ENCODE results near the gene C10orf143.

C10orf143 gene

DNA sequence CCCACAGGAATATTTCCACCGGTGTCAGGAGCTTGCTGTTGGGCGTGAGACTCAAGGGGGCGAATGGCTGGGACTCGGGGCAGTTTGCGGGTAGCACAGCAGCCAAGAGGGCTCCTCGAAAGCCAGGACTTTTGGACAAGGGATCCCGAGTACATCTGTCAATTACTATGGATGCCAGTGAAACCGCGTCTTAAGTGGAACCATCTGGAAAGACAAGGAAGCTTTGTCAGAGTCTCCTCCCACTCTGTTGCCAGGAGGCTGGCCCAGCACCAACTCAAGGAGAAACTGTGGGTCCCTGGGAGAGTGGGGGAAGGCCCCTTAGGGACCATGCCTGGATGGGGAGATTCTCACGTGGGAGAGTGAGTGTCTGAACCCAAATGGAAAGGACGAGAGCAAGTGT, 57.1 kb downstream of the C10orf143 start:
- no peak for DNase-seq (ENCODE audit: low read depth)
- TF ChIP-seq, protein P1, sequence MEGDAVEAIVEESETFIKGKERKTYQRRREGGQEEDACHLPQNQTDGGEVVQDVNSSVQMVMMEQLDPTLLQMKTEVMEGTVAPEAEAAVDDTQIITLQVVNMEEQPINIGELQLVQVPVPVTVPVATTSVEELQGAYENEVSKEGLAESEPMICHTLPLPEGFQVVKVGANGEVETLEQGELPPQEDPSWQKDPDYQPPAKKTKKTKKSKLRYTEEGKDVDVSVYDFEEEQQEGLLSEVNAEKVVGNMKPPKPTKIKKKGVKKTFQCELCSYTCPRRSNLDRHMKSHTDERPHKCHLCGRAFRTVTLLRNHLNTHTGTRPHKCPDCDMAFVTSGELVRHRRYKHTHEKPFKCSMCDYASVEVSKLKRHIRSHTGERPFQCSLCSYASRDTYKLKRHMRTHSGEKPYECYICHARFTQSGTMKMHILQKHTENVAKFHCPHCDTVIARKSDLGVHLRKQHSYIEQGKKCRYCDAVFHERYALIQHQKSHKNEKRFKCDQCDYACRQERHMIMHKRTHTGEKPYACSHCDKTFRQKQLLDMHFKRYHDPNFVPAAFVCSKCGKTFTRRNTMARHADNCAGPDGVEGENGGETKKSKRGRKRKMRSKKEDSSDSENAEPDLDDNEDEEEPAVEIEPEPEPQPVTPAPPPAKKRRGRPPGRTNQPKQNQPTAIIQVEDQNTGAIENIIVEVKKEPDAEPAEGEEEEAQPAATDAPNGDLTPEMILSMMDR (conservative IDR thresholded peaks at IDR 0.05; ENCODE audit: low read depth, low read length): no peak
- no peak overlapping the region for H3K4me3 ChIP-seq (ENCODE audit: low read length)

DNA sequence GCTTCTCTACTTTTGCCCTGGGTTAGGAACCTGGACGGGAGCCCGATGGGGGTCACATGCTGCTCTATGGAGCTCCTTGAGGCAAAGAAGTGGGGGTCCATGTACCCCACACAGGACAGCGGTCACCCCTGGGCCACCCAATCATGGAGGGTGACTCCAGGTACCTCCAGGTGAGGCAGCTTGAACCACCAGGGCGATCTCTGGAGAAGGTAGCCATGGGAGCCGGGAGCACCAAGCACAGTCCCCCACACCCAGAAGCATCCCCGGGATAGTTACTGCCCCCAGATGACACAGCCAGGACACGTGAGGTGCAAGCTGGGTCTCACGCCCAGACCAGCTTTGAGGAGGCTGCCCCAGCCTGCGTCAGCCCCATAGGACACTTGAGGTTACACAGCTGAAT, 58.4 kb downstream of the C10orf143 start:
- TF ChIP-seq, protein P1 (conservative IDR thresholded peaks at IDR 0.05; ENCODE audit: low read depth, low read length): no peak
- DNase-seq (ENCODE audit: low read depth): no peak
- H3K4me3 ChIP-seq (ENCODE audit: low read length): no peak overlapping the region

- TF ChIP-seq, protein P1 (conservative IDR thresholded peaks at IDR 0.05; ENCODE audit: low read depth, low read length): no peak
- H3K4me3 ChIP-seq (ENCODE audit: low read length): no peak overlapping the region
- DNase-seq (ENCODE audit: low read depth): no peak
These were observed 59.9 kb downstream of the C10orf143 start for GRCh38 chr10:130050721-130051120.

GRCh38 chr10:130049987-130050386, 60.6 kb downstream of the C10orf143 start:
- TF ChIP-seq, protein P1 (conservative IDR thresholded peaks at IDR 0.05; ENCODE audit: low read depth, low read length): no peak
- H3K4me3 ChIP-seq (ENCODE audit: low read length): no peak overlapping the region

GRCh38 chr10:130049244-130049643, 61.4 kb downstream of the C10orf143 start:
- no peak for DNase-seq (ENCODE audit: low read depth)
- no peak overlapping the region for H3K4me3 ChIP-seq (ENCODE audit: low read length)
- TF ChIP-seq, protein P1 (conservative IDR thresholded peaks at IDR 0.05; ENCODE audit: low read depth, low read length): no peak

More at GRCh38 chr10:130049987-130050386, 60.6 kb downstream of the C10orf143 start:
- no peak for DNase-seq (ENCODE audit: low read depth)

GRCh38 chr10:130048081-130048480, 62.5 kb downstream of the C10orf143 start:
- TF ChIP-seq, protein P1 (conservative IDR thresholded peaks at IDR 0.05; ENCODE audit: low read depth, low read length): no peak
- no peak overlapping the region for H3K4me3 ChIP-seq (ENCODE audit: low read length)
- no peak for DNase-seq (ENCODE audit: low read depth)

- TF ChIP-seq, protein P1 (conservative IDR thresholded peaks at IDR 0.05; ENCODE audit: low read depth, low read length): no peak
- H3K4me3 ChIP-seq (ENCODE audit: low read length): no peak overlapping the region
- no peak for DNase-seq (ENCODE audit: low read depth)
These were observed 63.3 kb downstream of the C10orf143 start for GRCh38 chr10:130047336-130047735.

Data from retinal pigment epithelial cell (primary cell).